Measurements from ENCODE around the gene PALM3. TPM values are rescaled to one million over a fixed set of nuclear protein-coding genes. Genes with fewer than 3 reads are reported as not detected.
A peak's percentile ranks its signal among the peaks of the same experiment; 100 is the strongest.

PALM3 gene
- total and polyA plus RNA-seq, 2 experiments from 2014 or later, result 2.1 to 3.4 TPM

- H3K27ac ChIP-seq, result peak overlapping the region; percentile 97
- H3K4me3 ChIP-seq, result no peak overlapping the region
- peak; percentile 36 for DNase-seq (ENCODE audit: low spot score)
- H3K9me3 ChIP-seq (ENCODE audit: low read depth), result no peaks in the 10 kb centered on the region
- H4K20me1 ChIP-seq (ENCODE audit: insufficient read depth, poor library complexity, severe bottlenecking), result no peaks in the 10 kb centered on the region
- no peak overlapping the region for H2AFZ ChIP-seq
- H3K4me2 ChIP-seq, result peak overlapping the region; percentile 70
- H3K79me2 ChIP-seq, result peaks cover 30% of the 10 kb centered on the region
- no peaks in the 10 kb centered on the region for H3K36me3 ChIP-seq (replicated peaks; ENCODE audit: insufficient read depth, low read depth)
- no peaks in the 10 kb centered on the region for H3K27me3 ChIP-seq
- no peak for TF ChIP-seq EZH2 (IDR thresholded peaks at IDR 0.05; ENCODE audit: borderline replicate concordance)
- TF ChIP-seq EZH2phosphoT487 (IDR thresholded peaks at IDR 0.05; ENCODE audit: low read depth, severe bottlenecking, unreplicated experiment), result no peak
- no peak for TF ChIP-seq CTCF (IDR thresholded peaks at IDR 0.05; ENCODE audit: poor library complexity)
- H3K9me2 ChIP-seq (replicated peaks; ENCODE audit: insufficient read depth), result no peaks in the 10 kb centered on the region
- H3K4me1 ChIP-seq (ENCODE audit: insufficient read depth), result no peaks in the 10 kb centered on the region
- 70% methylated on average over 14 of the region's 14 CpGs for WGBS (ENCODE audit: low lambda C conversion rate, missing lambda C conversion rate)
Observed at GRCh38 chr19:14004619-14005348, 57.1 kb downstream of the PALM3 start.

Other genes with a start within 250 kb of the PALM3 start
- 0.60 TPM in 1 of 2 replicates, not detected in the other for gene NANOS3, start 184.9 kb downstream of the PALM3 start, total RNA-seq
- gene NANOS3, start 184.9 kb downstream of the PALM3 start, polyA plus RNA-seq, result 2.1 and 4.0 TPM in 2 replicates
- gene BRME1, start 156.0 kb downstream of the PALM3 start, total RNA-seq, result 2.2 and 14.4 TPM in 2 replicates
- gene BRME1, start 156.0 kb downstream of the PALM3 start, polyA plus RNA-seq, result 3.2 and 4.5 TPM in 2 replicates
- gene CC2D1A, start 155.9 kb downstream of the PALM3 start, total RNA-seq, result 14.8 and 20.8 TPM in 2 replicates
- 40.9 and 43.3 TPM in 2 replicates for gene CC2D1A, start 155.9 kb downstream of the PALM3 start, polyA plus RNA-seq
- 0.17 TPM in 1 of 2 replicates, not detected in the other for gene PODNL1, start 123.7 kb downstream of the PALM3 start, total RNA-seq
- gene PODNL1, start 123.7 kb downstream of the PALM3 start, polyA plus RNA-seq, result 2.4 and 3.3 TPM in 2 replicates
- 9.3 and 13.4 TPM in 2 replicates for gene DCAF15, start 109.6 kb downstream of the PALM3 start, total RNA-seq
- 16.4 and 19.0 TPM in 2 replicates for gene DCAF15, start 109.6 kb downstream of the PALM3 start, polyA plus RNA-seq
- 2.2 and 4.2 TPM in 2 replicates for gene RFX1, start 55.8 kb downstream of the PALM3 start, total RNA-seq
- gene RFX1, start 55.8 kb downstream of the PALM3 start, polyA plus RNA-seq, result 2.4 and 4.1 TPM in 2 replicates
- gene RLN3, start 33.9 kb downstream of the PALM3 start, total RNA-seq, result not detected in 2 replicates
- gene RLN3, start 33.9 kb downstream of the PALM3 start, polyA plus RNA-seq, result not detected in 2 replicates
- gene IL27RA, start 30.3 kb downstream of the PALM3 start, total RNA-seq, result 1.9 and 2.0 TPM in 2 replicates
- 1.7 and 2.3 TPM in 2 replicates for gene IL27RA, start 30.3 kb downstream of the PALM3 start, polyA plus RNA-seq
- gene MISP3, start 10.7 kb upstream of the PALM3 start, total RNA-seq, result 3.7 and 4.9 TPM in 2 replicates
- gene MISP3, start 10.7 kb upstream of the PALM3 start, polyA plus RNA-seq, result 12.5 and 13.1 TPM in 2 replicates
- gene C19orf67, start 23.7 kb upstream of the PALM3 start, total RNA-seq, result not detected in 2 replicates
- not detected in 2 replicates for gene C19orf67, start 23.7 kb upstream of the PALM3 start, polyA plus RNA-seq
- 25.6 and 35.8 TPM in 2 replicates for gene SAMD1, start 28.7 kb upstream of the PALM3 start, total RNA-seq
- 44.8 and 45.6 TPM in 2 replicates for gene SAMD1, start 28.7 kb upstream of the PALM3 start, polyA plus RNA-seq
- gene PRKACA, start 55.7 kb upstream of the PALM3 start, total RNA-seq, result 29.0 and 41.5 TPM in 2 replicates
- 12.2 and 13.4 TPM in 2 replicates for gene PRKACA, start 55.7 kb upstream of the PALM3 start, polyA plus RNA-seq
- gene ASF1B, start 74.5 kb upstream of the PALM3 start, total RNA-seq, result 5.1 and 7.3 TPM in 2 replicates
- 10.0 and 12.4 TPM in 2 replicates for gene ASF1B, start 74.5 kb upstream of the PALM3 start, polyA plus RNA-seq
- 11.5 and 16.9 TPM in 2 replicates for gene ADGRL1, start 144.1 kb upstream of the PALM3 start, total RNA-seq
- gene ADGRL1, start 144.1 kb upstream of the PALM3 start, polyA plus RNA-seq, result 11.9 and 16.3 TPM in 2 replicates

Data from hepatocyte (in vitro differentiated cells).